SU-DHL-6 (cell line): ENCODE measurements around the gene LRP1B.

Experiments used
- H2AFZ ChIP-seq: fragments of 200-600 bp; sonication (generic); 2 replicates; pipeline ENCODE4 v1.6.1; 2014; ENCODE audit warnings: low read depth, mild to moderate bottlenecking, moderate library complexity, mixed read lengths, antibody characterized with exemption, low read length; ENCODE audit not compliant: severe bottlenecking
- H3F3A ChIP-seq: fragments of 200-600 bp; shearing (Covaris generic); 2 replicates; pipeline ENCODE4 v1.6.0; 2016; ENCODE audit warnings: antibody characterized with exemption, mild to moderate bottlenecking; ENCODE audit not compliant: insufficient read depth
- H3K27ac ChIP-seq: fragments of 200-600 bp; sonication (generic); 2 replicates; pipeline ENCODE4 v1.5.1; 2016; ENCODE audit warnings: low read depth, mild to moderate bottlenecking, low read length, moderate library complexity, mixed read lengths
- H3K27me3 ChIP-seq: fragments of 200-600 bp; sonication (generic), shearing (Covaris generic); 2 replicates; pipeline ENCODE4 v1.6.0; 2014; ENCODE audit warnings: mild to moderate bottlenecking, low read length
- H3K36me3 ChIP-seq: fragments of 200-600 bp; sonication (generic); 2 replicates; pipeline ENCODE4 v1.6.1; 2014; ENCODE audit warnings: mild to moderate bottlenecking, low read length, mixed read lengths
- H3K4me2 ChIP-seq: fragments of 300-600, 200-600 bp; shearing (Covaris generic), sonication (generic); 2 replicates; pipeline ENCODE4 v1.6.0; 2014; ENCODE audit warnings: low read length, low read depth, mild to moderate bottlenecking; ENCODE audit not compliant: poor library complexity, severe bottlenecking
- H3K4me3 ChIP-seq: fragments of 200-600 bp; sonication (generic); 2 replicates; pipeline ENCODE4 v1.5.1; 2014; ENCODE audit warnings: antibody characterized with exemption, low read length, mild to moderate bottlenecking, mixed read lengths; ENCODE audit not compliant: insufficient read depth, poor library complexity, severe bottlenecking
- H3K79me2 ChIP-seq: fragments of 200-600 bp; sonication (generic); 2 replicates; pipeline ENCODE4 v1.6.1; 2014; ENCODE audit warnings: mild to moderate bottlenecking, low read length, moderate library complexity; ENCODE audit not compliant: insufficient read depth
- H3K9ac ChIP-seq: fragments of 200-600 bp; sonication (generic); 2 replicates; pipeline ENCODE4 v1.7.0; 2014; ENCODE audit warnings: mild to moderate bottlenecking, low read length
- H3K9me2 ChIP-seq: fragments of 200-600 bp; sonication (generic); replicated peaks from 2 replicates; pipeline ENCODE4 v1.6.1; 2014; ENCODE audit warnings: low read length; ENCODE audit not compliant: insufficient read depth
- H3K9me3 ChIP-seq: fragments of 200-600 bp; sonication (generic); 2 replicates; pipeline ENCODE4 v1.6.1; 2014; ENCODE audit warnings: low read length, mixed read lengths; ENCODE audit not compliant: insufficient read depth
- H4K20me1 ChIP-seq: fragments of 200-600 bp; sonication (generic); 2 replicates; pipeline ENCODE4 v1.6.1; 2014; ENCODE audit warnings: low read depth, mild to moderate bottlenecking, antibody characterized with exemption, low read length, moderate library complexity, mixed read lengths
- EZH2phosphoT487 ChIP-seq: fragments of 200-600 bp; sonication (generic), shearing (Covaris generic); conservative IDR thresholded peaks from 2 replicates; pipeline ENCODE4 v1.6.1; 2018; ENCODE audit warnings: mild to moderate bottlenecking, antibody characterized with exemption, low read length, moderate library complexity, mixed read lengths
- TF ChIP-seq, protein P1 (sequence below): fragments of 200-600 bp; sonication (generic); IDR thresholded peaks from one replicate; pipeline ENCODE4 v1.5.1; 2017; ENCODE audit warnings: antibody characterized with exemption, mild to moderate bottlenecking, low read length, moderate library complexity; ENCODE audit not compliant: insufficient read depth, poor library complexity, severe bottlenecking

LRP1B gene

DNA sequence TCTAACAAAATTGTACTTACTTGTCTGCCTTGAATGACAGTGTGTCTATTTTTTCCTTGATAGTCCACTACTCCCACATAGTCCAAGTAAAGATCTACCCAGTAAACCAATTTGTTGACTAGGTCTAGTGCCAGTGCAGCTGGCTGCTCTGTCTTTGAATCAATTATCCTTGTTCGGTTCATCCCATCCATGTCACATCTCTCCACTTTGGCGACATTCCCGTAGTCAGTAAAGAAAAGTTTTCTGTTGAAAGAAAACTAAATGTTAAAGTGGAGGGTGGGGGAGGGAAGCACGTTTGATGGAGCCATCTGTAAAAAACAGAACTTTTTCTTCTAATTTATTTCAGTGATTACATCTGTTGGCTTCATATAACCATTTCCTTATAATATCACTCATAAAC is 1068.8 kb downstream of the LRP1B start:
- Histone ChIP-seq H3K36me3 (no peaks in the 10 kb centered on the region), H3K4me3 (no peak overlapping the region), H4K20me1 (no peaks in the 10 kb centered on the region), H3K9me2 (no peaks in the 10 kb centered on the region), H3K9ac (no peak overlapping the region), H3K27ac (no peak overlapping the region), H3K4me2 (no peak overlapping the region), H3K79me2 (no peaks in the 10 kb centered on the region), H3F3A (no peaks in the 10 kb centered on the region), H3K9me3 (no peaks in the 10 kb centered on the region), H3K27me3 (no peaks in the 10 kb centered on the region), H2AFZ (no peak overlapping the region)
- TF ChIP-seq, protein P1, sequence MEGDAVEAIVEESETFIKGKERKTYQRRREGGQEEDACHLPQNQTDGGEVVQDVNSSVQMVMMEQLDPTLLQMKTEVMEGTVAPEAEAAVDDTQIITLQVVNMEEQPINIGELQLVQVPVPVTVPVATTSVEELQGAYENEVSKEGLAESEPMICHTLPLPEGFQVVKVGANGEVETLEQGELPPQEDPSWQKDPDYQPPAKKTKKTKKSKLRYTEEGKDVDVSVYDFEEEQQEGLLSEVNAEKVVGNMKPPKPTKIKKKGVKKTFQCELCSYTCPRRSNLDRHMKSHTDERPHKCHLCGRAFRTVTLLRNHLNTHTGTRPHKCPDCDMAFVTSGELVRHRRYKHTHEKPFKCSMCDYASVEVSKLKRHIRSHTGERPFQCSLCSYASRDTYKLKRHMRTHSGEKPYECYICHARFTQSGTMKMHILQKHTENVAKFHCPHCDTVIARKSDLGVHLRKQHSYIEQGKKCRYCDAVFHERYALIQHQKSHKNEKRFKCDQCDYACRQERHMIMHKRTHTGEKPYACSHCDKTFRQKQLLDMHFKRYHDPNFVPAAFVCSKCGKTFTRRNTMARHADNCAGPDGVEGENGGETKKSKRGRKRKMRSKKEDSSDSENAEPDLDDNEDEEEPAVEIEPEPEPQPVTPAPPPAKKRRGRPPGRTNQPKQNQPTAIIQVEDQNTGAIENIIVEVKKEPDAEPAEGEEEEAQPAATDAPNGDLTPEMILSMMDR: no peak
- no peak for TF ChIP-seq EZH2phosphoT487

DNA sequence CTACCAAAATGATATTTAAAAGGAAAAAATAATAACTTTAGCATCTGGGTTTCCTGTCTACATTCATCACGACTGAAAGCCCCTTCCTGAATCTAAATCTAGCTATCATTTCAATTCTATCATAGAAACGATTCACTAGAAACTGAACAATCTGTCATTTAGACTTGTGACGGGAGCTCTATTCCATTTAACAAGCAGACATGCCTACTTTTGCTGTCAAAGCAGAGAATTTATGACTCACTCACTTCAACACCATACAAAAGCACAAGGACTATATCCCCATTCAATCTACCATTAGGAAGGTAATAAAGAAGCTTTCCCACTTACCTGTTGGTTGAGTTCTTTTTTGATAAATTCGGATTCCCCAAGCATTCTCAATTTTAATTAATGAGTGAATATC is 1072.3 kb downstream of the LRP1B start:
- H3K9ac ChIP-seq: no peak overlapping the region
- no peaks in the 10 kb centered on the region for H4K20me1 ChIP-seq
- H3K9me3 ChIP-seq: no peaks in the 10 kb centered on the region
- H3K36me3 ChIP-seq: no peaks in the 10 kb centered on the region
- TF ChIP-seq, protein P1: no peak
- no peak for TF ChIP-seq EZH2phosphoT487
- no peak overlapping the region for H3K4me2 ChIP-seq
- H3F3A ChIP-seq: no peaks in the 10 kb centered on the region
- no peak overlapping the region for H3K4me3 ChIP-seq
- H3K79me2 ChIP-seq: no peaks in the 10 kb centered on the region
- no peaks in the 10 kb centered on the region for H3K9me2 ChIP-seq
- H3K27ac ChIP-seq: no peak overlapping the region
- no peak overlapping the region for H2AFZ ChIP-seq
- H3K27me3 ChIP-seq: no peaks in the 10 kb centered on the region

DNA sequence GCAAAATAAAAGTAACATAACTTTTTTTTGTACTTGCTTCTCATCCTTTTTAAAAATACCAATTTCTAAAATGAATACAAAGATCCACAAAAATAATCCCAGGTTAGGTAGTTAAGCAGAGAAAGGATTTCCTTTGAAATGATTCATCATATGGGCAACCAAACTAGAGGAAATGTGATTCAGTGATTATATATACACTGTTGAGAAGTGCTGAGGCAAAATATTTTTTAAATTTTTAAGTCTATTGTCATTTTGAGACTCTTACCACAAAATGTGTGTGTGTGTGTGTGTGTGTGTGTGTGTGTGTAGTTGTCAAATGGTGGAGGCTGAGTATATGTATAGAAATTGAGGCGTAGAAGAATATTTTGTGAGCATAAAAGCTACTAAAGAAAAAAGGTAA is 1075.3 kb downstream of the LRP1B start:
- no peaks in the 10 kb centered on the region for H3K79me2 ChIP-seq
- TF ChIP-seq, protein P1: no peak
- TF ChIP-seq EZH2phosphoT487: no peak
- H4K20me1 ChIP-seq: no peaks in the 10 kb centered on the region
- no peak overlapping the region for H2AFZ ChIP-seq
- H3K27me3 ChIP-seq: no peaks in the 10 kb centered on the region
- H3F3A ChIP-seq: no peaks in the 10 kb centered on the region
- no peaks in the 10 kb centered on the region for H3K36me3 ChIP-seq
- H3K9ac ChIP-seq: no peak overlapping the region
- H3K9me3 ChIP-seq: no peaks in the 10 kb centered on the region
- H3K27ac ChIP-seq: no peak overlapping the region
- no peaks in the 10 kb centered on the region for H3K9me2 ChIP-seq
- H3K4me2 ChIP-seq: no peak overlapping the region
- no peak overlapping the region for H3K4me3 ChIP-seq

DNA sequence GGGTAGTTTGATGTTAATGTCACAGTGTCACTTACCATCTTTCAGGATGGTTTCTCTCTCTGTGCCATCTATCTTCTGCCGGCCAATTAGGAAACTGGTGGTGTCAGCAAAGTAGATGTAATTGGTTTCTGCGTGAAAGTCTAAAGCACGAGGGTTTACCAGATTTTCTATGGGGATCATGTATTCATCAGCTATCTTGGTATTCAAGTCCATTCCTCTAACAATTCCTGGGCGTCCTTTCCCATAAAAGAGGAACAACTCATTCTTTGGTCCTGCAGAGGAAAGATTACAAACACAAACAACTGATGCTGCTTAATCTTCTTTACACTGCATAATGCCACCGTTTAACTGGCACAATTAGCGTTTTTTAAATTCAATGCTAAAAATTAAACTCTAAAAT is 1081.9 kb downstream of the LRP1B start:
- H4K20me1 ChIP-seq: no peaks in the 10 kb centered on the region
- no peaks in the 10 kb centered on the region for H3K36me3 ChIP-seq
- H3K9ac ChIP-seq: no peak overlapping the region
- H3K4me3 ChIP-seq: no peak overlapping the region
- no peaks in the 10 kb centered on the region for H3K9me3 ChIP-seq
- H3F3A ChIP-seq: no peaks in the 10 kb centered on the region
- TF ChIP-seq EZH2phosphoT487: no peak
- TF ChIP-seq, protein P1: no peak
- H3K4me2 ChIP-seq: no peak overlapping the region
- H3K9me2 ChIP-seq: no peaks in the 10 kb centered on the region
- H3K27me3 ChIP-seq: no peaks in the 10 kb centered on the region
- no peak overlapping the region for H3K27ac ChIP-seq
- no peak overlapping the region for H2AFZ ChIP-seq
- no peaks in the 10 kb centered on the region for H3K79me2 ChIP-seq
